Ovary (tissue), 3 donors: ENCODE data around the gene CTNNA3.

ENCODE experiments used
- CTCF ChIP-seq, 3 donors: fragments of 450-650 bp in 2 of 3; fragments of 200-600 bp in 1 of 3; IDR thresholded peaks; one replicate each; pipeline versions ENCODE4 v1.5.1 to v1.8.0; 2016 to 2022; ENCODE audit warnings: antibody characterized with exemption in 3 of 3, mild to moderate bottlenecking in 1 of 3
- EP300 ChIP-seq: sonication (generic); formaldehyde crosslinking; IDR thresholded peaks from one replicate; pipeline ENCODE4 v1.6.1; 2017; ENCODE audit warnings: antibody characterized with exemption
- POLR2A ChIP-seq: fragments of 450-650 bp; IDR thresholded peaks from one replicate; pipeline ENCODE4 v1.6.1; 2017; ENCODE audit warnings: antibody characterized with exemption, mild to moderate bottlenecking, moderate library complexity
- donor health status: DM: no; HTN: no; CAD: no.

GRCh38 chr10:66521506-66521905, 1174.5 kb downstream of the CTNNA3 start:
- TF ChIP-seq CTCF (IDR thresholded peaks at IDR 0.05) = no peak
- TF ChIP-seq EP300 = no peak
- TF ChIP-seq POLR2A = no peak
